Ishikawa (cell line): ENCODE measurements around the gene POLR3C.

Source experiments
- CEBPB ChIP-seq: IDR thresholded peaks from 2 replicates; pipeline ENCODE4 v1.6.1; 2012
- CREB1 ChIP-seq: IDR thresholded peaks from 2 replicates; pipeline ENCODE4 v1.6.1; 2012; ENCODE audit warnings: low read depth
- EGR1 ChIP-seq: IDR thresholded peaks from 2 replicates; pipeline ENCODE4 v1.6.1; 2012
- EP300 ChIP-seq: IDR thresholded peaks from 2 replicates; pipeline ENCODE4 v1.6.1; 2012; ENCODE audit warnings: borderline replicate concordance
- FOXM1 ChIP-seq: IDR thresholded peaks from 2 replicates; pipeline ENCODE4 v1.6.1; 2012; ENCODE audit warnings: low read depth, borderline replicate concordance
- NFIC ChIP-seq: IDR thresholded peaks from 2 replicates; pipeline ENCODE4 v1.6.1; 2012
- RAD21 ChIP-seq: IDR thresholded peaks from 2 replicates; pipeline ENCODE4 v1.6.1; 2012; ENCODE audit warnings: low read depth
- TAF1 ChIP-seq: IDR thresholded peaks from 2 replicates; pipeline ENCODE4 v1.6.1; 2012; ENCODE audit warnings: low read depth, mild to moderate bottlenecking
- TCF12 ChIP-seq: IDR thresholded peaks from 2 replicates; pipeline ENCODE4 v1.6.1; 2012; ENCODE audit warnings: low read depth
- TEAD4 ChIP-seq: IDR thresholded peaks from 2 replicates; pipeline ENCODE4 v1.6.1; 2012
- YY1 ChIP-seq: IDR thresholded peaks from 2 replicates; pipeline ENCODE4 v1.6.1; 2012; ENCODE audit warnings: low read depth
- ZBTB7A ChIP-seq: IDR thresholded peaks from 2 replicates; pipeline ENCODE4 v1.6.1; 2012; ENCODE audit warnings: low read depth
- TF ChIP-seq, protein P1 (sequence below): IDR thresholded peaks from 2 replicates; pipeline ENCODE4 v1.6.1; 2012
- TF ChIP-seq, protein P2 (sequence below): IDR thresholded peaks from 2 replicates; pipeline ENCODE4 v1.6.1; 2012; ENCODE audit warnings: low read depth, mild to moderate bottlenecking
- TF ChIP-seq, protein P3 (sequence below): IDR thresholded peaks from 2 replicates; pipeline ENCODE4 v1.6.1; 2012

Gene POLR3C

DNA sequence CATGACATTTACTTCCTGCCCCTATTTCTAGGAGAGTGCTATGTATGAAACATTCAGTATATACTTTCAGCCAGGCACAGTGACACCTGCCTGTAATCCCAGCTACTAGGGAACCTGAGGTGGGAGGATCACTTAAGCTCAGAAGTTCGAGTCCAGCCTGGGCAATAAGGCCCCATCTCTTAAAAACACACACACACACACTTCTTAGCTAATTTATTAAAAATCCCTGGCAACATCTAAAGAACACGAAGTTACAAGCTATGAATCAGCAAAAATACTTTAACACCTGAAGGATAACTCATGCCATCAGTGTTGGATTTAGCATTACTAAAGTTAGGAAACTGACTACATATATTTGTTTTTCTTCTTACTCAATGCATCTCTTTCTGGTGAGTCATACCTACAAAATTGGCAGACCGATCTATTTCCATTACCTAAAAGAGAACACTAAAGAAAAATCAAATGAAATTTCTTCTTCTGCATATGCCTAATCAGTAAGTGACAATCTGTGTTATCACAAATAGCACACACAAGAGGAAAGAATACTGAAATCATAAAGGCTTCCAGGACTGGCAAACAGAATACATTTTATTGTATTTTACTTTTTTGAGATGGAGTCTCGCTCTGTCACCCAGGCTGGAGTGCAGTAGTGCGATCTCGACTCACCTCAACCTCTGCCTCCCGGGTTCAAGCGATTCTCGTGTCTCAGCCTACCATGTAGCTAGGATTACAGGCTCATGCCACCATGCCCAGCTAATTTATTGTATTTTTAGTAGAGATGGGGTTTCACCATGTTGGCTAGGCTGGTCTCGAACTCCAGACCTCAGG, 41.5 kb upstream of the POLR3C start:
- TF ChIP-seq NFIC (peak; percentile 36; the same call in 1 of the 2 replicates), TEAD4 (peak; percentile 22; the same call in 1 of the 2 replicates), RAD21 (no peak)

DNA sequence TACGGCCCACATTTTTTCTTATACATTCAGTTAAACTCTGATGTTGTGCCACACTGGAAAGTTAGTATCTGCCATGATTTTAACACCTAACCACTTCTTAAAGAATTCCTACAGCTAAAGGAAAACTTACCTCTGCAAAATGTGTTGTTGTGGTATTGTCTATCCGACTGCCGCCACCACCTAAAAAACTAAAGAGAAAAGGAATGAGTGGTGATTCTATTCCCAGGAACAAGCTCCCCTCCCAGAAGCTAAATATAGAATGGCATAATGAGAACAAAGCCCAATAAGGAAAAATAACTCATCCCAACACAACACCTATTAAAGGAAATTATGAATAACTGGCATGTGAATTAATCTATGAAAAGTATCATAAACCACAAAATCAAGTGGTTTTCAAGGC, 39.6 kb upstream of the POLR3C start:
- no peak for TF ChIP-seq FOXM1
- no peak for TF ChIP-seq ZBTB7A

DNA sequence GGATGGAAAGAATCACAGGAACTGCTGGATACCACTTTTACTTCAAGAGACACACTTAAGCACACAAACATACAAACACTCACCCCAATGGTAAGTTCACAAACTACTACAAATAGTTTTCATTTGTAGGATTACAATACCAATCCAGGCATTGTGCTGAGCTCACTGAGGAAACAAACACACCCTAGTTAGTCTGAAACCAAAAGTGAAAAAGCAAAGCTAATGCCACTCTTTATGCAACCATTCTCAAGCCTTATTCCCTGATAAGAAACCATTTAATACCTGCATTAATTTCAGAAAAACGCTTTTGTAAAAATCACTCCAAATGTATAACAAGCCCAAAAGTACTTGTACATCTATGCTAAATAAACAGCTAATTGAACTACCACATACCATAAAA, 38.5 kb upstream of the POLR3C start:
- no peak for TF ChIP-seq NFIC
- no peak for TF ChIP-seq RAD21
- no peak for TF ChIP-seq EP300
- TF ChIP-seq, protein P1, sequence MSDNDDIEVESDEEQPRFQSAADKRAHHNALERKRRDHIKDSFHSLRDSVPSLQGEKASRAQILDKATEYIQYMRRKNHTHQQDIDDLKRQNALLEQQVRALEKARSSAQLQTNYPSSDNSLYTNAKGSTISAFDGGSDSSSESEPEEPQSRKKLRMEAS = no peak
- TF ChIP-seq, protein P2, sequence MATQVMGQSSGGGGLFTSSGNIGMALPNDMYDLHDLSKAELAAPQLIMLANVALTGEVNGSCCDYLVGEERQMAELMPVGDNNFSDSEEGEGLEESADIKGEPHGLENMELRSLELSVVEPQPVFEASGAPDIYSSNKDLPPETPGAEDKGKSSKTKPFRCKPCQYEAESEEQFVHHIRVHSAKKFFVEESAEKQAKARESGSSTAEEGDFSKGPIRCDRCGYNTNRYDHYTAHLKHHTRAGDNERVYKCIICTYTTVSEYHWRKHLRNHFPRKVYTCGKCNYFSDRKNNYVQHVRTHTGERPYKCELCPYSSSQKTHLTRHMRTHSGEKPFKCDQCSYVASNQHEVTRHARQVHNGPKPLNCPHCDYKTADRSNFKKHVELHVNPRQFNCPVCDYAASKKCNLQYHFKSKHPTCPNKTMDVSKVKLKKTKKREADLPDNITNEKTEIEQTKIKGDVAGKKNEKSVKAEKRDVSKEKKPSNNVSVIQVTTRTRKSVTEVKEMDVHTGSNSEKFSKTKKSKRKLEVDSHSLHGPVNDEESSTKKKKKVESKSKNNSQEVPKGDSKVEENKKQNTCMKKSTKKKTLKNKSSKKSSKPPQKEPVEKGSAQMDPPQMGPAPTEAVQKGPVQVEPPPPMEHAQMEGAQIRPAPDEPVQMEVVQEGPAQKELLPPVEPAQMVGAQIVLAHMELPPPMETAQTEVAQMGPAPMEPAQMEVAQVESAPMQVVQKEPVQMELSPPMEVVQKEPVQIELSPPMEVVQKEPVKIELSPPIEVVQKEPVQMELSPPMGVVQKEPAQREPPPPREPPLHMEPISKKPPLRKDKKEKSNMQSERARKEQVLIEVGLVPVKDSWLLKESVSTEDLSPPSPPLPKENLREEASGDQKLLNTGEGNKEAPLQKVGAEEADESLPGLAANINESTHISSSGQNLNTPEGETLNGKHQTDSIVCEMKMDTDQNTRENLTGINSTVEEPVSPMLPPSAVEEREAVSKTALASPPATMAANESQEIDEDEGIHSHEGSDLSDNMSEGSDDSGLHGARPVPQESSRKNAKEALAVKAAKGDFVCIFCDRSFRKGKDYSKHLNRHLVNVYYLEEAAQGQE = no peak
- no peak for TF ChIP-seq YY1
- no peak for TF ChIP-seq TAF1
- TF ChIP-seq, protein P3, sequence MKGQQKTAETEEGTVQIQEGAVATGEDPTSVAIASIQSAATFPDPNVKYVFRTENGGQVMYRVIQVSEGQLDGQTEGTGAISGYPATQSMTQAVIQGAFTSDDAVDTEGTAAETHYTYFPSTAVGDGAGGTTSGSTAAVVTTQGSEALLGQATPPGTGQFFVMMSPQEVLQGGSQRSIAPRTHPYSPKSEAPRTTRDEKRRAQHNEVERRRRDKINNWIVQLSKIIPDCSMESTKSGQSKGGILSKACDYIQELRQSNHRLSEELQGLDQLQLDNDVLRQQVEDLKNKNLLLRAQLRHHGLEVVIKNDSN = no peak
- no peak for TF ChIP-seq ZBTB7A
- no peak for TF ChIP-seq EGR1
- no peak for TF ChIP-seq TEAD4
- no peak for TF ChIP-seq CREB1
- TF ChIP-seq CEBPB = no peak

DNA sequence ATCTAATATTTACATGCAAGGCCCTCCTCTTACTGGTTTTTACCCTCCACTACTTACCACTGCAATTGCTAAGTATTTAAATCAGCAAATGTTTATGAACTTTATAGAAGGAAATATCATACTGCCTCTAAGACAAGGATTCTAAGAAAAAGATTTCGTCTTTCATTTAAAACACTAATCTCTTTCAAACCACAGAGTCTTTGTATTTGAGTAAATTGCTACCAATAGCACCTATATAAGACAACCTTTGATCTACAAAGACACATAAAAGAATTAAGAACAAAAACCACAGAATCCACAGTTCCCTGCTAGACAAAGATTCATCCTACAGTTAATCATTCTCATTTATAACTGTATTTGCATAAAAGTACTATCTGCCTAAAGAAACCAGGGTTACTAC, 37.7 kb upstream of the POLR3C start:
- TF ChIP-seq CEBPB = no peak

DNA sequence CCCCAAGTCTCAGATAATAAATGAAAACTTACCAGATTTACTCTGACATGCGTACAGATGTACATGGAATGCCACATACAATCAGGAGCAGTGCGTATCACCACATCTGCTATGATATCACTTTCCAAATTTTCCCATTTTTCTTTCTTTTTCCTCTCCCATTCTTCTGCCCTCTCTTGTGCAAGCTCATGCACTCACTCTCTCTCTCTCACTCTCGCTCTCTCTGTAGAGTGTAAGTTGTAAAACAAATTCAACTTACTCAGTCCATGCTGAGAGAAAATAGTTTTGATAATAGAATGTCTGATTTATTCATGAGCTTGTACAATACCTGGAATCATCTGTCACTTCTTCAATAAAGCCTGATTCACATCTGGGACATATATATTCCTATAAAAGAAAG, 35.4 kb upstream of the POLR3C start:
- no peak for TF ChIP-seq FOXM1
- TF ChIP-seq YY1 = no peak
- TF ChIP-seq, protein P2 = no peak
- no peak for TF ChIP-seq EGR1
- no peak for TF ChIP-seq NFIC
- TF ChIP-seq CREB1 = no peak
- TF ChIP-seq EP300 = no peak

DNA sequence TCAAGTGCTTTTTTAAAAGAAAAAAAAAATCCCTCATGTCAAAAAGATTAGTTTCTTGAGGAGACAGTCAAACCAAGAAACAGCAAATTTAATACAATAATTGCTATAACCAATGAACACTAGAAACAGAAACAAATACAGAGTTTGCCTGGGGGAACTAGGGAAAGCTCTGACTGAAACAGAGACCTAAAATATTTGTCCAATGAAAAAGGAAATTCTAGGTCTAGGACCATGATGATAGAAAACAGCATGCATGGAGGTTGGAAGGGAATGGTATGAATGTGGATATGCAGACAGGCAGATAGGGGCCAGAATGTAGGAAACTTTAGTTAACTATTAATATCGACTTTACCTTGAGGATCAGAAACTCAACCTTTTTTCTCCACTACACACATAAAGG, 31.5 kb upstream of the POLR3C start:
- no peak for TF ChIP-seq EGR1
- no peak for TF ChIP-seq TCF12
- no peak for TF ChIP-seq TEAD4
- TF ChIP-seq, protein P1 = no peak
- TF ChIP-seq TAF1 = no peak
- TF ChIP-seq CREB1 = no peak
- TF ChIP-seq FOXM1 = no peak
- no peak for TF ChIP-seq NFIC

DNA sequence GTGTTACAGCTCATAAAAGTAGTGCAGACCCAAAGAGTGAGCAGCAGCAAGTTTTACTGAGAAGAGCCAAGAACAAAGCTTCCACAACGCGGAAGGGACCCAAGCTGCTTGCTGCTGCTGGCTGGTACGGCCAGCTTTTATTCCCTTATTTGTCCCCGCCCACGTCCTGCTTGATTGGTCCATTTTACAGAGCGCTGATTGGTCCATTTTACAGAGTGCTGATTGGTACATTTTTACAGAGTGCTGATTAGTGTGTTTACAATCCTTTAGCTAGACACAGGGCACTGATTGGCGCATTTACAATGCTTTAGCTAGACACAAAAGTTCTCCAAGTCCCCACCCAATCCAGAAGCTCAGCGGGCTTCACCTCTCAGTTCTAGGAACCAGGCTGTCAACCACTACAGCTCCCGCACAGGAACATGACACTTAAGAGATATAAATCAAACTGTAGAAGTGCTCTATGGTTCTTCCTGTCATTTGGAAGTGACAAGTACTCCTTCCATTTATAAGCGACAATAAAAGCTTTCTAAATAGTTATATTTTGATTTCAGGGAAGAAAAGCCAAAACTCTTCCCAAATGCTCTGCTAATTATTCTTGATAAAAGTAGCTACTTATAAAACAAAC, 28.6 kb upstream of the POLR3C start:
- no peak for TF ChIP-seq EGR1
- no peak for TF ChIP-seq TAF1
- no peak for TF ChIP-seq FOXM1
- TF ChIP-seq, protein P3 = no peak
- TF ChIP-seq, protein P1 = no peak
- TF ChIP-seq YY1 = no peak
- no peak for TF ChIP-seq TEAD4
- TF ChIP-seq EP300 = no peak
- no peak for TF ChIP-seq TCF12
- no peak for TF ChIP-seq CEBPB
- TF ChIP-seq, protein P2 = no peak
- TF ChIP-seq ZBTB7A = no peak
- no peak for TF ChIP-seq NFIC
- TF ChIP-seq CREB1 = no peak
- no peak for TF ChIP-seq RAD21
